HCT116 (cell line): ENCODE measurements around the gene PJA2. TPM values are rescaled to one million over a fixed set of nuclear protein-coding genes. Genes with fewer than 3 reads are reported as not detected.

Source experiments
- ATAC-seq: fragments of 200-7000 bp; cut with Tn5 transposase; 2 replicates; pipeline ENCODE4 v1.9.1; 2020; ENCODE audit warnings: mild to moderate bottlenecking, moderate library complexity
- BruUV-seq: library from RNA; stranded (reverse); fragments of 400-500 nt; replicated peaks from 2 replicates; lab custom pipeline; 2021; lab: Mats Ljungman, UMichigan
- CTCF ChIA-PET: fragments of 300-600 bp; sonication (Branson Sonifier 250); formaldehyde crosslinking; loops from one replicate; lab custom pipeline; 2021; ENCODE audit warnings: antibody characterized with exemption; lab: Charles Lee
- POLR2A ChIA-PET: fragments of 300-600, 350-600 bp; sonication (Branson Sonifier 250); formaldehyde crosslinking; loops from one replicate; lab custom pipeline; 2021; ENCODE audit warnings: antibody characterized with exemption; lab: Charles Lee
- RAD21 ChIA-PET, 2 experiments: fragments of 300-600 bp; sonication (Branson Sonifier 250); formaldehyde crosslinking; loops; one replicate each; lab custom pipeline; 2023; ENCODE audit warnings: low total read pairs in 2 of 2; ENCODE audit not compliant: uncharacterized antibody in 2 of 2, unreplicated experiment in 2 of 2, low non-redundant PET in 1 of 2; lab: Charles Lee
- DNase-seq: peaks from one replicate; pipeline ENCODE4 v3.0.0-alpha.2; 2010; ENCODE audit warnings: low read depth, low spot score
- H2AFZ ChIP-seq: fragments of 200-600 bp; shearing (Covaris generic), sonication (generic); 2 replicates; pipeline ENCODE4 v1.6.1; 2017; ENCODE audit warnings: low read depth, mixed run types, mixed read lengths, antibody characterized with exemption, low read length; ENCODE audit not compliant: poor library complexity, severe bottlenecking
- H3K27ac ChIP-seq: 2 replicates; pipeline ENCODE4 v1.5.1; 2012; ENCODE audit warnings: low read depth, low read length
- H3K27me3 ChIP-seq: fragments of 200-600 bp; sonication (generic); 2 replicates; pipeline ENCODE4 v1.6.1; 2016; ENCODE audit warnings: mixed run types, low read length, mixed read lengths; ENCODE audit not compliant: insufficient read depth
- H3K36me3 ChIP-seq, 2 experiments: fragments of 200-500 bp in 1 of 2; fragments of 200-600 bp in 1 of 2; sonication (Bioruptor generic) in 1 of 2; sonication (generic) in 1 of 2; 2 replicates each; pipeline versions ENCODE4 v1.5.1 to v1.6.1; 2014 to 2016; ENCODE audit warnings: low read length in 2 of 2, inconsistent platforms in 1 of 2, mixed read lengths in 1 of 2, mixed run types in 1 of 2; ENCODE audit not compliant: insufficient read depth in 2 of 2, control insufficient read depth in 1 of 2
- H3K4me1 ChIP-seq, 2 experiments: fragments of 200-600 bp in 1 of 2; sonication (generic) in 1 of 2; 2 replicates each; pipeline versions ENCODE4 v1.5.1 to v1.6.1; 2012 to 2017; ENCODE audit warnings: low read length in 2 of 2, inconsistent platforms in 1 of 2, mild to moderate bottlenecking in 1 of 2, mixed read lengths in 1 of 2, mixed run types in 1 of 2, moderate library complexity in 1 of 2; ENCODE audit not compliant: insufficient read depth in 2 of 2, control insufficient read depth in 1 of 2
- H3K4me2 ChIP-seq: fragments of 200-600 bp; sonication (generic); 2 replicates; pipeline ENCODE4 v1.6.1; 2017; ENCODE audit warnings: mixed run types, low read length, mixed read lengths
- H3K4me3 ChIP-seq, 2 experiments: fragments of 200-600 bp in 1 of 2; sonication (generic) in 1 of 2; replicated peaks in 1 of 2; 2 replicates each; pipeline ENCODE4 v1.5.1; 2011 to 2016; ENCODE audit warnings: low read length in 2 of 2, control low read depth in 1 of 2, low read depth in 1 of 2, mild to moderate bottlenecking in 1 of 2, mixed read lengths in 1 of 2, mixed run types in 1 of 2
- H3K79me2 ChIP-seq: fragments of 200-600 bp; sonication (generic); 2 replicates; pipeline ENCODE4 v1.6.1; 2017; ENCODE audit warnings: mild to moderate bottlenecking, mixed run types, low read length, moderate library complexity, mixed read lengths; ENCODE audit not compliant: insufficient read depth
- H3K9ac ChIP-seq: fragments of 200-600 bp; sonication (generic); 2 replicates; pipeline ENCODE4 v1.6.1; 2016; ENCODE audit warnings: low read length, mixed read lengths
- H3K9me2 ChIP-seq: fragments of 200-600 bp; sonication (generic), shearing (Covaris generic); 2 replicates; pipeline ENCODE4 v1.6.1; 2017; ENCODE audit warnings: mixed run types, mild to moderate bottlenecking, moderate library complexity; ENCODE audit not compliant: insufficient read depth
- H3K9me3 ChIP-seq, 2 experiments: fragments of 200-500 bp in 1 of 2; fragments of 200-600 bp in 1 of 2; sonication (Bioruptor generic) in 1 of 2; sonication (generic) in 1 of 2; 2 replicates each; pipeline ENCODE4 v1.6.1; 2014 to 2017; ENCODE audit warnings: low read length in 2 of 2, mixed read lengths in 2 of 2, inconsistent platforms in 1 of 2, low read depth in 1 of 2, mild to moderate bottlenecking in 1 of 2, mixed run types in 1 of 2, moderate library complexity in 1 of 2; ENCODE audit not compliant: control insufficient read depth in 1 of 2, insufficient read depth in 1 of 2
- H4K20me1 ChIP-seq: fragments of 200-600 bp; sonication (generic), shearing (Covaris generic); 2 replicates; pipeline ENCODE4 v1.6.1; 2017; ENCODE audit warnings: mixed run types, mild to moderate bottlenecking, moderate library complexity; ENCODE audit not compliant: insufficient read depth
- ATF3 ChIP-seq: IDR thresholded peaks from 2 replicates; pipeline ENCODE4 v1.6.1; 2012
- CTCF ChIP-seq, 3 experiments: fragments of 200-600 bp in 1 of 3; sonication (generic) in 1 of 3; IDR thresholded peaks in 2 of 3; conservative IDR thresholded peaks in 1 of 3; 2 replicates each; pipeline ENCODE4 v1.5.1; 2012 to 2017; ENCODE audit warnings: low read depth in 2 of 3, low read length in 2 of 3, antibody characterized with exemption in 1 of 3, borderline replicate concordance in 1 of 3, control low read depth in 1 of 3, mild to moderate bottlenecking in 1 of 3, mixed read lengths in 1 of 3, mixed run types in 1 of 3, moderate library complexity in 1 of 3; ENCODE audit not compliant: insufficient read depth in 1 of 3
- EGR1 ChIP-seq: IDR thresholded peaks from 2 replicates; pipeline ENCODE4 v1.6.1; 2012; ENCODE audit warnings: low read depth
- ELF1 ChIP-seq: IDR thresholded peaks from 2 replicates; pipeline ENCODE4 v1.6.1; 2012; ENCODE audit warnings: low read depth, borderline replicate concordance
- EZH2 ChIP-seq: fragments of 200-600 bp; sonication (generic); IDR thresholded peaks from 2 replicates; pipeline ENCODE4 v1.6.1; 2017; ENCODE audit warnings: antibody characterized with exemption, mixed run types
- EZH2phosphoT487 ChIP-seq: fragments of 200-600 bp; IDR thresholded peaks from 2 replicates; pipeline ENCODE4 v1.6.1; 2018; ENCODE audit warnings: antibody characterized with exemption, borderline replicate concordance
- FOSL1 ChIP-seq: IDR thresholded peaks from 2 replicates; pipeline ENCODE4 v1.6.1; 2012; ENCODE audit warnings: low read depth
- POLR2AphosphoS5 ChIP-seq: IDR thresholded peaks from 2 replicates; pipeline ENCODE4 v1.6.1; 2011; ENCODE audit warnings: mild to moderate bottlenecking, low read depth, low read length, moderate library complexity
- RAD21 ChIP-seq: IDR thresholded peaks from 2 replicates; pipeline ENCODE4 v1.6.1; 2012; ENCODE audit warnings: low read depth, mild to moderate bottlenecking
- SRF ChIP-seq: IDR thresholded peaks from 2 replicates; pipeline ENCODE4 v1.6.1; 2012; ENCODE audit warnings: low read depth
- TCF7L2 ChIP-seq: IDR thresholded peaks from 2 replicates; pipeline ENCODE4 v1.7.0; 2011; ENCODE audit warnings: borderline replicate concordance, inconsistent platforms; ENCODE audit not compliant: insufficient read depth, insufficient read length; ENCODE audit errors: extremely low read depth
- ZBTB33 ChIP-seq: IDR thresholded peaks from 2 replicates; pipeline ENCODE4 v1.6.1; 2011; ENCODE audit warnings: mild to moderate bottlenecking, low read length, moderate library complexity; ENCODE audit not compliant: insufficient replicate concordance; ENCODE audit errors: extremely low read depth
- ZFX ChIP-seq: fragments of 450-650 bp; IDR thresholded peaks from 2 replicates; pipeline ENCODE4 v1.6.1; 2017
- ZNF274 ChIP-seq: fragments of 200-500 bp; sonication (Bioruptor generic); IDR thresholded peaks from 2 replicates; pipeline ENCODE4 v1.6.1; 2014; ENCODE audit warnings: mild to moderate bottlenecking, low read depth, low read length, inconsistent platforms
- intact Hi-C: fragments of 100-400 bp; cut with micrococcal nuclease; formaldehyde crosslinking; loops from 2 replicates; pipeline ENCODE4 v1.10.0; 2022
- total RNA-seq: library from RNA; stranded (reverse); gene quantifications from one replicate; pipeline ENCODE4 v1.2.1, GENCODE V29; 2021; ENCODE audit not compliant: unreplicated experiment

The PJA2 gene
- total RNA-seq, 1 experiment from 2014 or later: 38.4 TPM

GRCh38 chr5:109450129-109450877 lies 40.5 kb upstream of the PJA2 start:
- no peaks in the 10 kb centered on the region for H4K20me1 ChIP-seq
- no peaks in the 10 kb centered on the region for H3K27me3 ChIP-seq
- no peaks in the 10 kb centered on the region for H3K9me3 ChIP-seq
- no peaks in the 10 kb centered on the region for H3K36me3 ChIP-seq
- no peak for DNase-seq
- RAD21 ChIA-PET: no interaction called here
- H3K79me2 ChIP-seq: no peaks in the 10 kb centered on the region
- H3K4me3 ChIP-seq: no peak overlapping the region
- intact Hi-C loops: no loop called here
- TF ChIP-seq RAD21 (no peak), EZH2phosphoT487 (no peak), ZFX (no peak), FOSL1 (no peak), TCF7L2 (no peak), EGR1 (no peak), POLR2AphosphoS5 (no peak), ELF1 (no peak), CTCF (IDR thresholded peaks at IDR 0.05 in 2 of 3, conservative IDR thresholded peaks at IDR 0.05 in 1 of 3; ENCODE audit: borderline replicate concordance in 1 of 3, insufficient read depth in 1 of 3, low read depth in 2 of 3, low read length in 2 of 3) (no peak), EZH2 (no peak), ZNF274 (no peak), ATF3 (no peak), SRF (no peak), ZBTB33 (no peak)
- no TSS peak for BruUV-seq
- no peak overlapping the region for H3K27ac ChIP-seq
- CTCF ChIA-PET: no interaction called here
- H3K4me2 ChIP-seq: no peak overlapping the region
- no peak for ATAC-seq
- POLR2A ChIA-PET: no interaction called here
- no peak overlapping the region for H2AFZ ChIP-seq
- no peaks in the 10 kb centered on the region for H3K9me2 ChIP-seq
- no peak overlapping the region for H3K9ac ChIP-seq
- H3K4me1 ChIP-seq: peaks cover 0 to 3% of the 10 kb centered on the region in 2 experiments; a peak in 2 of 4 replicates
